GM19238 (cell line): ENCODE data around the gene EPS8L1.
"Not testable (repeated sequence)": the region's sequence is repeated elsewhere in the genome, so short reads cannot be mapped to it uniquely, and the experiment has no call there.

Source experiments
- DNase-seq: peaks from one replicate; pipeline ENCODE4 v3.0.0; 2011; ENCODE audit warnings: low spot score; ENCODE audit not compliant: insufficient read length

Gene EPS8L1

DNA sequence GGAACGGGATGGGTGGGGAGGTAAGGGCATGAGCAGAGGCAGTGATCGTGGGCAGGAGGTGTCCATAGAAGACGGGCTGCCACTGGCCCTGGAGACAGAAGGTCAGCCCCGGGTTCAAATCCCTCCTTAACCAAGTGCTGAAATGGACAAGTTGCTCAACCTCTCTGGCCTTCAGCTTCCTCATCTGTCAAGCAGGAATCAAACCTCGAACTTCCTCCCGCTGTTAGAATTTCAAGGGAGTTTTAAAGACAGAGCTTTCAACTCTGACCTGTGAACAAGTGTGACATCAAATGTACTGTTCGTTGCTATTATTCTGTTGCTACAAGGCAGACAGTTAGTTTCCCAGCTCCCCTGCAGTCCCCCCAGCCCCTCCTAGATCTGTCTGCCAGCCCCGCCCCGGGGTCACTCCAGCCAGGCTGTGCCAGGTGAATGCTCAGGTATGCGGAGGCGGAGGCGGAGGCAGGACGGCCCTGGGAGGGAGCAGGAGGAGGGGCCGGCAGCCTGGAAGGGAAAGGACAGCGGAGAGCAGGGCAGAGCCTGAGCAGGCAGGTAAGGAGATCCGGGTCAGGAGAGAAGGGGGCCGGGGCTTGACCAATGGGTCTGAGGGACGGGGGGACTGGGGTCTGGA lies at the start of gene EPS8L1:
Gene EPS8L1, plus strand, starts transcription at position 499 of the 628 bp plus-strand sequence. CDS start 576 bp downstream, outside the sequence.
- no peak for DNase-seq

DNA sequence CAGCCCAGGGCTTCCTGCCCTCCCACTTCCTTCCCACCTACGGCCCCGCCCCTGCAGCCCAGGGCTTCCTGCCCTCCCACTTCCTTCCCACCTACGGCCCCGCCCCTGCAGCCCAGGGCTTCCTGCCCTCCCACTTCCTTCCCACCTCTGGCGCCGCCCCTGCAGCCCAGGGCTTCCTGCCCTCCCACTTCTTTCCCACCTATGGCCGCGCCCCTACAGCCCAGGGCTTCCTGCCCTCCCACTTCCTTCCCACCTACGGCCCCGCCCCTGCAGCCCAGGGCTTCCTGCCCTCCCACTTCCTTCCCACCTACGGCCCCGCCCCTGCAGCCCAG lies 48.6 kb upstream of the EPS8L1 start:
- not testable (repeated sequence) for DNase-seq

DNA sequence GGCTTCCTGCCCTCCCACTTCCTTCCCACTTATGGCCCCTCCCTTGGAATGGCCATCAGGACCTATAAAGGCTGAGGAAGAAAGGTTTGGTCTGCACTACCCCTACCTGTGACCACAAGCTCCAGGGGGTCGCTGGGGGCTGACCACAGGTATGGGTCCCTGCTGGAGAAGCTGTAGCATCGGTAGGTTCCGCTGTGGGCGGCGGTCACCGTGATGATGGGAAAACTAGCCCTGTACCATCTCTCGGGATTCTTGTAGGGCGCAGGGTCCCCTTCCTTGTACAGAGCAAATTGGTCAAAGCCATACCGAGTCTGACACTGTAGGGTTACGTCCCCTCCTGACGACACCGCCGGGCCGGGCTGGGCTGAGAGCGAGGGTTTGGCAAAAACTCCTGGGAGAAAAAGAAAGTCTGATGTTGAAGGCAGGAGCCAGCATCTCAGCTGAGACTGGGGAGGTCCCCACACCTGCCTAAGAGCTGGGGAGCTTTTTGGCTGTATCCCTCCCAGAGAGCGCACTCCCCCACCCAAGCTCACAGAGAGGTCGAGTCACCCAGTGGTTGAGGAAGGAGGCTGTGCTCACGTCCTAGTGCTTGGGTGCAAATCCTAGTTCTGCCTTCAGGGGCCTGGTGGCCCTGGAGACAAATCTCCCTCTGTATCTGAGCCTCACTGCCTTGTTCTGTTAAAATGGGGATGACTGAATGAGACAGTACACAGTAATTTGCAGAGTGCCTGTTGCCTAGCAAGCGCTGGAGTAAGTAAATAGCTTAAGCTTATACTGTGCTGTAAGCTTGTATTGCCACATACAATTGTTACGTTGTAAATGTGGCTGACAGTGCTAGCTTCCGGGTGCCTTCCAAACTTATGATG lies 48.0 kb upstream of the EPS8L1 start:
- DNase-seq = no peak

DNA sequence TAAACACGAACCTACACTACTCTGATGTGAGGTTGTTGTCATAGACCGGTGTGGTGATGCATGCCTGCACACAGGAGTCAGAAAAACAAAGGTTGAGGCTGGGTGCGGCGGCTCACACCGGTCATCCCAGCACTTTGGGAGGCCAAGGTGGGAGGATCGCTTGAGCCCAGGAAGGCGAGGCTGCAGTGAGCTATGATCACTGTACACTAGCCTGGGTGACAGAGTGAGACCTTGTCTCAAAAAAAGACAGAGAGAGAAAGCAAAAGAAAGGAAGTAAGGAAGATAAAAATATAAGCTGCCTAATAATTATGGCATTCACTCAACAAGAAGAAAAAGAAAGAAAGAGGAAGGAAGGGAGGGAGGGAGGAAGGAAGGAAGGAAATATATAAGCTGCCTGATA lies 46.9 kb upstream of the EPS8L1 start:
- no peak for DNase-seq

DNA sequence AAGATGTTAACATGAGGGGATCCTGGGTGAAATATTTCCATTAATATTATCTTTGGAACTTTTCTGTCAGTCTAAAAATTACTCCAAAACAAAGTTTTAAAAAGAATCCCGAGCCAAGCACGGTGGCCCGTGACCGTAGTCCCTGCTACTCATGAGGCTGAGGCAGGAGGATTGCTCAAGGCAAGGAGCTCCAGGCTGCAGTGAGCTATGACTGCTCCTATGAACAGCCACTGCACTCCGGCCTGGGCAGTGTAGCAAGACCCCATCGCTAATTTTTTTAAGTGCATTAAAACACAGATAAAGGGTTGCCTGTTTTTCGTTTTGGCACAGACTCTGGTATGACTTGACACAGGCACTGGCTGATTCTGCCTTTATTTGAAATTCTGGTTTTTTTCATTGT lies 44.5 kb upstream of the EPS8L1 start:
- no peak for DNase-seq

DNA sequence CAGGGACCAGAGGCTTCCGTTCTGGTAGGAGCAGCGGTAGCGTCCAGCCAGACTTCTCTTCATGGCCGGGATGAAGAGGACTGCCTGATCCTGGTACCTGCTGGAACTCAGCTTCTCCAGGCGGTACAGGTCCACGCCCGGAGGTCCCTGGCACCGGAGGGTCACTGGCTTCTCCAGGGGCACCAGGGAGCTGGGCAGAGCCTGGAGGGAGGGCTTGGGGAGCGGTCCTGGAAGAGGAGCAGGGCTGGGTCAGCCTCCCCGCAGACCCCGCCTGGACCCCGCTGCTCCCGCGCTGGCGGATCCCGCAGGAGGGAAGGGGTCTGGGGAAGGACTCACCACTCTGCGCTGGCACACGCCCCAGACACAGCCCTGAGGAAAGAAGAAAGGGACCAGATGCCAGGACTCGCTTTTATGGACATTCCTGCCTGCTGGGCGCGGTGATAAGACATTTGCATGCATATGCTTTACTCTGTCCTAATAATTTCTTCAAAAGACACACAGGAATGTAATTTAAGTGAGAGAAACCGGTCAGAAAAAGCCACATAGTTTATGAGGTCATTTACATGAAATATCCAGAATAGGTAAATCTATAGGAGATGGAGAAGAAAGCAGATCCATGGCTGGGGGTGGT lies 43.4 kb upstream of the EPS8L1 start:
- no peak for DNase-seq

DNA sequence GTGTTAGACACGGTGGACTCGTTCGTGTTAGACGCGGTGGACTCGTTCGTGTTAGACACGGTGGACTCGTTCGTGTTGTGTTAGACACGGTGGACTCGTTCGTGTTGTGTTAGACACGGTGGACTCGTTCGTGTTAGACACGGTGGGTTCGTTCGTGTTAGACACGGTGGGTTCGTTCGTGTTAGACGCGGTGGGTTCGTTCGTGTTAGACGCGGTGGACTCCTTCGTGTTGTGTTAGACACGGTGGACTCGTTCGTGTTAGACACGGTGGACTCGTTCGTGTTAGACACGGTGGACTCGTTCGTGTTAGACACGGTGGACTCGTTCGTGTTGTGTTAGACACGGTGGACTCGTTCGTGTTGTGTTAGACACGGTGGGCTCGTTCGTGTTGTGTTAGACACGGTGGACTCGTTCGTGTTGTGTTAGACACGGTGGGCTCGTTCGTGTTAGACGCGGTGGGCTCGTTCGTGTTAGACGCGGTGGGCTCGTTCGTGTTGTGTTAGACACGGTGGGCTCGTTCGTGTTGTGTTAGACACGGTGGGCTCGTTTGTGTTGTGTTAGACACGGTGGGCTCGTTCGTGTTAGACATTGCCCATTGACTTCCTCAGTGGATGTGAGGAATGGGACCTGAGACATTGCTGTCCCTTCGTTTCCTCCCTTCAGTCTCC lies 42.6 kb upstream of the EPS8L1 start:
- DNase-seq = not testable (repeated sequence)

DNA sequence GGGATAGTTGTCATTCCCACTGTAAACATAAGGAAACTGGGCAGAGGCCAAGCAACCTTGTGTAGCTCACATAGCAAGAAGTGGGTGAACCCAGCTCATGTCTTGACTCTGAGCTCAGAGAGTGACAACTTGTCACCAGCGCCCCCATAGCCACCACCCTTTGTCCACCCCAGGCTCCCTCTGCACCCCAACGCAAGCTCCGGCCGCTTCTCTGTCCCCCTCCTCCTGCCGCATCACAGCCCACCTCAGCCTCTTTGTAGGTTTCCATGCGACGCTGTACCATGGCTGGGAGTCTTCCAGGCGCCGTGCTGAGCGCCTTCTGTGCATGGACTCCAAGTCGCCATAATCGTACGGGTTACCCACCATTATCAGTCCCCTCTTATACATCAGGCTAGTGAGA lies 40.9 kb upstream of the EPS8L1 start:
- no peak for DNase-seq

DNA sequence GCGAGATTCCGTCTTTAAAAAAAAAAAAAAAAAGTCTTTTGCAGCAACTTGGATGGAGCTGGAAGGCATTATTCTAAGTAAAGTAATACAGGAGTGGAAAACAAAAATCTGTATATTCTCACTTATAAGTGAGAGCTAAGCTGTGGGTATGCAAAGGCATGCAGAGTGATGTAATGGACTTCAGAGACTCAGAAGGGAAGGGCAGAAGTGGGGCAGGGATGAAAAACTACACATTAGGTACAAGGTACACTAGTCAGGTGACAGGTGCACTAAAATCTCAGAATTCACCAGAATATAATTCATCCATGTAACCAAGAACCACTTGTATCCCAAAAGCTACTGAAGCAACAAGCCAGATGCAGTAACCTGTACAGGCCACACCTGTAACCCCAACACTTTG lies 39.6 kb upstream of the EPS8L1 start:
- no peak for DNase-seq

DNA sequence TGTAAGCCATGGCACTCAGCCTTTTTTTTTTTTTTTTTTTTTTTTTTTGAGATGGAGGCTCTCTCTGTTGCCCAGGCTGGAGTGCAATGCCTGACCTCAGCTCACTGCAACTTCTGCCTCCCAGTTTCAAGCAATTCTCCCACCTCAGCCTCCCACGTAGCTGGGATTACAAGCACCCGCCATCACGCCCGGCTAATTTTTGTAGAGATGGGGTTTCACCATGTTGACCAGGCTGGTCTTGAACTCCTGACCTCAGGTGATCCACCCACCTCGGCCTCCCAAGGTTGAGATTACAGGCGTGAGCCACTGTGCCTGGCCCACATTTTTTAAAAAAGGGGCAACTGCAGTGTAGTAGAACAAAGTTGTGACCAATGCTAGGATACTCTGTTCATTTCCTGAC lies 38.1 kb upstream of the EPS8L1 start:
- not testable (repeated sequence) for DNase-seq

DNA sequence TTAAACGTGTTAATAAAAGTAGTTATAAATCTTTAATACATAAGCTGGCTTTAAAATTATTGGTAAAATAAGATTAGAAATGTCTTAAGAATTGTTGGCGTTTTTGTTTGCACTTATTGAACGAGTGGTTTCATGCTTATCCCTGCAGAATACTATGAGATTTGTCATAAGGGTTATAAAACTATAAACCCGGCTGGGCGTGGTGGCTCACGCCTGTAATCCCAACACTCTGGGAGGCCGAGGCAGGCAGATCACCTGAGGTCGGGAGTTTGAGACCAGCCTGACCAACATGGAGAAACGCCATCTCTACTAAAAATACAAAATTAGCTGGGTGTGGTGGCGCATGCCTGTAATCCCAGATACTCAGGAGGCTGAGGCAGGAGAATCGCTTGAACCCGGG lies 35.0 kb upstream of the EPS8L1 start:
- DNase-seq = not testable (repeated sequence)

DNA sequence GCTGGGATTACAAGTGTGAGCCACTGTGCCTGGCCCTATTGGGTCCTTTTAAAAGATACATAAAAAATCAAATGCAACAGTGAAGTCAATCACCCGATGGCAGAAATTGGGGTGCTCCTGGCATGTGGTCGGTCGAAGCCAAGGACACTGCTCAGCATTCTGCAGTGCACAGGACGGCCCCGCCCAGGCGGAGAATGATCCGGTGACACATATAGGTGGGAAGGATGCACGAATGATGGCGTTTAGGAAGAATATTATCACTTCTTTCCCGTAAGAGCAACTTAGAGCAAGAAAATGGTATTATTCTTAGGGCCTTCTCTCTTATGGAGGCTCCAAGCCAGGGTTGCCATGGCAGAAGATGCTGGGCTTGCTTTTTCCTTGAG lies 34.4 kb upstream of the EPS8L1 start:
- no peak for DNase-seq

DNA sequence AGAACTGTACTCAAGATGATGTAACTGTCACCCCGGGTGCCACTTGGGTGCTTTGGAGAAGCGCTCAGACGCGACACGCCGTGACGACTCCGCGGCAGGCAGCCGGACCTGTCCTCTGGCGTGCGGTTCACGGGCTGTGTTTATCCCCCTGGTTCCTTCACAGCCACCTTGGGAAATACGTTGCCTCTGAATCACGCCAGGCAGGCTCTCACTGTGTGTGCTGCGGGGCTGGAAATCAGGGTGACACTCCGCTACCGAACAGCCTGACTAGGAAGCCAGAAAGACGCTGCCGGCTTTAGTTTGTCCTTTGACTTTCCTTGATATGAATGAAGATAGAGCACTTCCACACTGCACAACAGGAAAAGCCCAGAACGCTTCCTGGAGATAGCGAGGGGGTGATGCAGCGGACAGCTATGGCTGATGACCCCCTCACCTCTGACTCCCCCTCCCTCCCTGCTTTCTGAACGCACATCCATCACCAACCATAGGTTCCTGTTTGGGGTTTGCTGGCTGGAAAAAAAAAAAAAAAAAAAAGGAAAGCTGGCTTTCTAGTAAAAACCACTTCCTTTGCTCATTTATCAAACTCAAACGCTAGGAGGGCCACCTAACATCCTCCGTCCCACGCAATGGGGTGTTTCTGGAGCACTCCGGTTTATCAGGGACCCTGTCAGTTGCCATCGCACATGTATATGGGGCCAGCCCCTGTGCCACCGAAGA lies 33.9 kb upstream of the EPS8L1 start:
- DNase-seq = no peak

DNA sequence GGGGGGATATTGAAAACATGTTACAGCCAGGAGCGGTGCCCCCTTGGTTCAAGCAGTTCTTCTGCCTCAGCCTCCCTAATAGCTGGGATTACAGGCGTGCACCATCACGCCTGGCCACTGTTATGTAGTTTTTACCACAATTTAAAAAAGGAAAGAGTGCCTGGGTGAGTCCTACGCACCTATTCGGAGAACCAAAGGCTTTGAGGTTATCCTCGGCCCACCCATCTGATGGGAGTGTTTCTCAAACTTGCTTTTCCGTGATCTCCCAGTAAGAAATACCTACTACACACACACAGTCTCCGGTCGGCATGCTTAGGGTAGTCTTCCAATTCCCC lies 33.4 kb upstream of the EPS8L1 start:
- DNase-seq = no peak

DNA sequence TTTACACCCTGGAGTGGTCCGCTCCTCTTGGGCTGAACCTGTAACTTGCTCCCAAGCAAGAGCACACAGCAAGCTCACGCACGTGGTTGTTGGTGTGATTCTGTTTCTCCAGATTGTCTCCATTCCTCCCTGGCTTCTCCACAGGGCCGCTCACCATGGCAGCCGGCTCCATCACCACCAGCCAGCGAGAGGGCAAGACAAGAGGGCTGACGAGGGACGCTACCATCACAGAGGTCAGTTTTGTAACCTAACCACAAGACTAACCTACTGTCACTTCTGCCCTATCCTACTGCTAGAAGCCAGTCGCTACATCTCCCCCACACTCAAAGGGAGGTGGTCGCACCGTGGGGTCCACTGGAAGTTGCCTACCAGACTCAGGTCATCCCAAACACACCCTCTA lies 33.0 kb upstream of the EPS8L1 start:
- no peak for DNase-seq

DNA sequence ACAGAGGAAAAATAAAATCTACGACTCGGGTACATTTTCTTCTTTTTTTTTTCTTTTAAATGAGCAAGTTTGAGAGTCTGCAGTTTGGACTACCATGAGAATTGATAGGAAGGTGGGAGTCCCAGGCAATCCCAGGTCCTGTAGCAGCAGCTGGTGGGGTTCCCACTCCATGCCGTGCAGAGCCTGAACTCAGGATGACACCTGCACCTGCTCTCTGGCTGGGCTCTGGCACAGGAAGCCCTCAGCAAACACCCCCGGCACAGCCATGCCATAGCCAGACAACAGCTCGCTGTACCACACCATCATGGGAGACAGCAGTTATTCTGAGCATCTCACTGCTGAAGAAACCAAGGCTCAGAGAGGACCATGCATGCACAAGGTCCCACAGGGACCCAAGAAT lies 31.4 kb upstream of the EPS8L1 start:
- DNase-seq = no peak

DNA sequence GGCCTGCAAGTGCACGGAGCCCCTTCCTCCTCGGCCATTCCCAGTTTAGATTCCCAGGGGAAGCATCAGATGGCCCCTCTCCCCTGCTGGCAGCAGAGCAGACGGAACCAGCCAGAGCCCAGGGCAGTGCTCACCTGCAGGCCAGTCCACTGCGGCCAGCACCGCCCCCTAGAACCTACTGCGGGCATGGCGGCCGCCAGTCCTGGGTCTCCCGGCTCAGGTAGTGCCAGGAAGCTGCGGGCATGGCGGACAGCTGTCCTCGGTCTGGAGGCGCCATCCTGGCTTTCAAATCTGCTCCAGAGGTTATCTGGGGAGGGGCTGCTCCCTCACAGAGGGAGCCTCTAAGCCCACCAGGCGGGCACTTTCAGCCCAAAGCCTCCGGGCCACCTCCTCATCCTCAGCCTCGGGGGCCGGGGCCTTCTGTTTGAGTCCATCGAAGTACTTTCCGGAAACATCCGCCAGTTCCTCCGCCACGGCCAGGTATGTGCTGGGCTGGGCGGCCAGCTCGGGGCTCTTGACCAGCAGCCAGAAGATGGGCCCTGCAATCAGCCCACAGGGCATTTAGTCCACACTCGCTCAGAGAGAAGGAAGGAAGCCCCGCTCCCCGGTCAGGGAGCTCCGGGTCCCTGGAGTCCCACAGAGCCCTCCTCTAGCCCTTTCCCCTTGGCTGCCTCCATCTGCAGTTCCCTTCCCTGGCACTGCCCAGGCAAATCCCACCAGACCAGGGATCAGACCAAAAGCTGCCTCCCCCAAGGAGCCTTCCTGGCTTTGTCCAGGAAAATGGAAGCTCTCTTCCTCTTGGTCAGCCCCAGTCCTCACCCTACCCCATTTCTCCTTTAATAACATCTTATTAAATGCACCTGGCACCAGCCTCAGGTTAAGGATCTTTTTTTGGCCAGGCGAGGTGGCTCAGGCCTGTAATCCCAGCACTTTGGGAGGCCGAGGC lies 30.6 kb upstream of the EPS8L1 start:
- DNase-seq = no peak

DNA sequence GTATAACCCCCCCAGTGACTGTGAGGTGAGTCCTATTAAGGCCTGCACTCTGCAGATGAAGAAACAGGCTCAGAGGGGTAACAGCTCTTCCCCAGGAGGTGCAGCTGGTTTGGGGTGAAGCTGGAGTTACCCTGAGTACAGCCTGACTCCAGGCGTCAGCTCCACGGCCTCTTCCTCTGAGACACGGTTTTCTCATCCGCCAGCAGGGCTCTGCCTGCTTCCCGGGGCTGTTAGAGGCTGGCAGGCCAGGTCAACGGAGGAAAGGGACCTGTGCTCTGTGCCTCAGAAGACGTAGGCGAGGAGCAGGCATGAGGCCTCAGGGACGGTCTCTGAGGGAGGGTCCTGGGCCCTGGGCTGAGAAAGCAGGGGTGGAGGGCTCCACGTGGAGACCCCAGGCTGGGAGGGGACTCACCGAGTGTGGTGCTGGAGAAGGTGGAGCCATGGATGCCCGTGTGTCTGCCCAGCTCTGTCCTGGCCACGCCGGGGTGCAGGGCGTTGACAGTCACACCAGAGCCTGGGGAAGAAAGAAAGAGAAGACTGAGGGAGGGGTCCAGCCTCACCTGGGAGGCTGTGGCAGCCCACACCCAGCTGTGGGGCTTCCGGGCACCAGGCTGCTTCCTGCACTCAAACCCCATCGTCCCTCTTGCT lies 28.6 kb upstream of the EPS8L1 start:
- no peak for DNase-seq

DNA sequence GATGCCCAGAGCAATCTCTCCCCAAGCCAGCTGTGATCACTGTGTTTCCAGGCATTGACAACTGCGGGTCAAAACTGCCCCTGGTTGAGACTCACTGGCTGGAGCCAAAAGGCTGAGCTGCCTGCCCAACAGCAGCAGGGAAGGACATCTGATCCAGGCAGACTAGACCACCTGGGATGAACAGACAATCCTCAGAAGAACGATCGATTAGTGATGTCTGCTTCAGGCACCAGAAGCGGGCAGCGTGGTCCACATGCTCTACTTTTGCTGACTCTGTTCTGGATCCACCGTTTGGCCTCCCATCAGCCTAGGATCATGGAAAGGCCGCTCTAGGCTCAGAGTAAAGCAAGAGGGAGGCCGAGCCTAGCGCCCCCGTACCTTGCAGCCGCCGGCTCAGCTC lies 27.7 kb upstream of the EPS8L1 start:
- no peak for DNase-seq

DNA sequence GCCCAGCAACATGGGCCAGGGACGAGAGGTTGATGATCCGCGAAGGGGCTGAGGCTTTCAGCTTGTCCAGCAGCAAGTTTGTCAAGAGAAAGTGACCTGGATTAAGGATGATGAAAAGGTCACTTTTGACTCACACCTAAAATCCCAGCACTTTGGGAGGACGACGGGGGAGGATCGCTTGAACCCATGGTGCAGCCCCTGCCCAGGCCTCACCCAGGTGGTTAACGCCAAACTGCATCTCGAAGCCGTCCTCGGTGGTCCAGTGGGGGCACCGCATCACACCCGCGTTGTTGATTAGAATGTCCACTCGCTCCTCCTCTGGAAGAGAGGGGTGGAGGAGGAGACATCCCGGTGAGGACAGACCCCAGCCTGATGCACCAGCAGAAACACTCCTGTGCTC lies 27.2 kb upstream of the EPS8L1 start:
- DNase-seq = no peak
